Activated T-cell treated with anti-CD3 and anti-CD28 coated beads for 1 hour (primary cell): ENCODE results near the gene KBTBD3.
"Not testable (repeated sequence)": the region's sequence is repeated elsewhere in the genome, so short reads cannot be mapped to it uniquely, and the experiment has no call there.

Experiments
- DNase-seq: peaks from one replicate; pipeline ENCODE4 v3.0.0-alpha.2; 2020; ENCODE audit warnings: low read depth

Gene KBTBD3

GRCh38 chr11:106011481-106011880 is 65.7 kb downstream of the KBTBD3 start:
- no peak for DNase-seq

- not testable (repeated sequence) for DNase-seq
Observed at GRCh38 chr11:106003094-106003493, 74.1 kb downstream of the KBTBD3 start.

- DNase-seq = no peak
Observed at GRCh38 chr11:106001304-106002012, 75.7 kb downstream of the KBTBD3 start.
